Measurements from ENCODE around the gene FRAS1. TPM values are rescaled to one million over a fixed set of nuclear protein-coding genes. Genes with fewer than 3 reads are reported as not detected.
A peak's percentile ranks its signal among the peaks of the same experiment; 100 is the strongest.

The FRAS1 gene
- total and polyA plus RNA-seq, 3 experiments from 2014 or later: not detected

DNA sequence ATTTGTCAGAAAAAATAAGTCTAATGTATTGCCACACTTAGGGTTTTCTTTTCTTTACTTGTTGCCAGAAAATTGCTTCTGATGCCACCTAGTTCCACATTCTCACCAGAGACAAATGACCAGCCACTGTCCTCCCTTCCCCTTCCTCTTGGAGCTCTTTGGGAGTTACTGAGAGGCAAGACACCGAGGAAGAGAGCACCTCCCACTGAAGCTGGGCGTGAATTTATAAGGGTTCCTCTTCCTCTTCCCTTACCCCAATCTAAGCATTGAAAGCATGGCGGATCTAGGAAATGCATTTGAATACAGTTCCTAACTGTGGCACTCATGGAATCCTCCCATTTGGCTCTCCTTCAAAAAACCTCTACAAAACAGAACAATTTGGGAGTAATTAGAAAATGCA is 524.5 kb downstream of the FRAS1 start:
- CTCF ChIA-PET: no interaction called here

DNA sequence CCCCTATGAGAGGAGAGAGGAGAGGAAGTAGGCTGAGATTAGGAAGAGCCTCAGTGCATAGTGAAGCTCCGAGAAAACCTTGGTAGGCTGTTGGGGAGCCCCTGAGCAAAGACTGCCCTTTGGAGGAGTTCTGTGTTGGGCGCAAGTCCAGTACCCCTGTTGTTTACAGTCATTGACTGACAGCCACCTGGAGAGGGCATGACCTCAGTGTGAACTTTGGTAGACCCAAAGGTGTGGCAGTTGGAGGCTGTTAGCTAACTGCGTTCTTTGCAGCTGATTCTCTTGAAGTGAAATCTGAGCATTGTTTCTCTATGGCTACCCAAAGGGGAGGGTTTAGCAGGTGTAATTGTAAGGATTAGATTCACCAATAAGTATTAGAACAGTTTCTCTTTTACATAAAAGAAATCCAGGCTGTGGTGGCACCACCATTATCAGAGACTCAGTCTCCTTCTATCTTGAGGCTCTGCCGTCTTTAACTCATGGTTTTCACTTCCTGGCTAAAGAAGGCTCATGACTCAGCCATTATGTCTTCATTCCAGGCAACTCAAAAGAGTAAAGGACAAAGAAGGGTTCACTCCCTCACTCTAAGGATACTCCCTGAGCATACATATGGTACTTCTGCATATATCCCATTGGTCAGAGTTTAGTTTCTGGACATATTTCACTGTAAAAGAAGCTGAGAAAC is 527.9 kb downstream of the FRAS1 start:
- Mint-ChIP-seq H3K4me3 (no peak overlapping the region), H3K4me1 (no peaks in the 10 kb centered on the region), H3K36me3 (no peaks in the 10 kb centered on the region), H3K27me3 (peaks cover 4 to 25% of the 10 kb centered on the region in 2 donors), H3K27ac (no peak overlapping the region), H3K9me3 (no peaks in the 10 kb centered on the region)
- ChIA-PET POLR2A (no interaction called here), CTCF (no interaction called here)
- Histone ChIP-seq H3K27me3 (ENCODE audit: insufficient read depth, low read length, poor library complexity, severe bottlenecking) (no peaks in the 10 kb centered on the region), H3K36me3 (ENCODE audit: insufficient read depth, low read length) (no peaks in the 10 kb centered on the region), H3K4me1 (ENCODE audit: insufficient read depth, low read length) (no peaks in the 10 kb centered on the region), H3K9me3 (ENCODE audit: low read length) (no peaks in the 10 kb centered on the region), H3K4me3 (ENCODE audit: low read length) (no peak overlapping the region), H3K27ac (ENCODE audit: low read depth, low read length) (no peak overlapping the region)
- DNase-seq: no peak

More for the DNA sequence above, 524.5 kb downstream of the FRAS1 start:
- Mint-ChIP-seq H3K27ac (no peak overlapping the region), H3K4me3 (no peak overlapping the region), H3K27me3 (peaks cover 4 to 23% of the 10 kb centered on the region in 2 donors), H3K4me1 (no peaks in the 10 kb centered on the region), H3K36me3 (no peaks in the 10 kb centered on the region), H3K9me3 (no peaks in the 10 kb centered on the region)
- no peak overlapping the region for H3K27ac ChIP-seq (ENCODE audit: low read depth, low read length)
- DNase-seq: no peak
- H3K9me3 ChIP-seq (ENCODE audit: low read length): no peaks in the 10 kb centered on the region
- no peaks in the 10 kb centered on the region for H3K27me3 ChIP-seq (ENCODE audit: insufficient read depth, low read length, poor library complexity, severe bottlenecking)
- H3K36me3 ChIP-seq (ENCODE audit: insufficient read depth, low read length): no peaks in the 10 kb centered on the region
- H3K4me1 ChIP-seq (ENCODE audit: insufficient read depth, low read length): no peaks in the 10 kb centered on the region
- POLR2A ChIA-PET: no interaction called here
- no peak overlapping the region for H3K4me3 ChIP-seq (ENCODE audit: low read length)

DNA sequence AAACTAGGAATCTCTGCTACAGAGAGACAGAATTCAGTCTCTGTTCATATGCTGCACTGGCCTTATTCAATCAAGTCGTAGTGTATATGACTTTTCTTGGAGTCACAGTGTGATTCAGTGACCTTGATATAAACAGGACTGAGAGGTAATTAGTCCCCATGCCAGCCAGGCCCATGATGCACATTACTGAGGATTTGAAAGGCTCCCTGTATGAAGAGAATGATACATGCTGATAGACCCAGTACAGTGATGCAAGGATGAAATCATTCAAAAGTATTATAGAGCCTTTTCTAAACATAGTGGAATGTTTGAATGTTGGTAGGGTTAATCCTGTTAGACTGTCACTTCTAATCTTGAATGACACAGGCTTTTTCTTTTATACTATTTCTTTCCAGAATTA is 528.5 kb downstream of the FRAS1 start:
- Mint-ChIP-seq H3K27ac (no peak overlapping the region), H3K9me3 (no peaks in the 10 kb centered on the region), H3K4me1 (no peaks in the 10 kb centered on the region), H3K36me3 (no peaks in the 10 kb centered on the region), H3K27me3 (peaks cover 1 to 25% of the 10 kb centered on the region in 2 donors), H3K4me3 (no peak overlapping the region)
- Histone ChIP-seq H3K4me3 (ENCODE audit: low read length) (no peak overlapping the region), H3K27ac (ENCODE audit: low read depth, low read length) (no peak overlapping the region), H3K27me3 (ENCODE audit: insufficient read depth, low read length, poor library complexity, severe bottlenecking) (no peaks in the 10 kb centered on the region), H3K36me3 (ENCODE audit: insufficient read depth, low read length) (no peaks in the 10 kb centered on the region), H3K4me1 (ENCODE audit: insufficient read depth, low read length) (no peaks in the 10 kb centered on the region), H3K9me3 (ENCODE audit: low read length) (no peaks in the 10 kb centered on the region)
- POLR2A ChIA-PET: no interaction called here
- DNase-seq: no peak
- CTCF ChIA-PET: no interaction called here

DNA sequence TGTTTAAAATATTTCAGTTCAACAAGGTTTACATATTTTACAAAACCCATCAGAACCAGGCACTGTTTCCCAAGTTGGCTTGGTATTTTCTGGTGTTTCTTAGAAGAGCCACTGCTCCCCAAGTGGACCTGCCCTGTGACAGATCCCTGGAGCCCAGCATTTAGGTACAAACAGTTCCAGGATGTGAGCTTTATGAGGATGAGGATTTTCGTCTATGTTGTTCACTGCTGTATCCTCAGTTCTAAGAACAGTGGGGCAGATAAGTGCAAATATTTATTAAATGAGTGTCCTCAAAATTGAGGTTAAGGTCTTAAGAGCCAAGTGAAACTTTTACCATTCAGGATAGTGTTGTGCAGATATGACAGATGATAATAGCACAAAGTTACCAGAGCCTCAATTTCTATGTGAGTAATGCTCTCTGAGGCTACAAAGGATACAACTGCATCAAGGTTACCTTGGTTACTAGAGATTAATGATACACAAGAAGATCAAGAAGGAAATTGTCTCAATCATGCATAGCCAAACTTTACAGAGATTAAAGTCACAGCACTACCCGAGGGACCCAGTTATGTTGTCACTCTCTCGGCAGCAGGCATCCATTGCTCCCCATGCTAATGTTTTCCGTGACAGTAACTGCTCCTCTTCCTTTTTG is 531.9 kb downstream of the FRAS1 start:
- ChIA-PET POLR2A (no interaction called here), CTCF (interaction anchor here (0.9 kb wide), 1 partner anchor 16 kb away, joined by 3 read pairs; no protein-coding TSS in a partner anchor)
- no peak overlapping the region for H3K27ac Mint-ChIP-seq
- no peaks in the 10 kb centered on the region for H3K4me1 ChIP-seq (ENCODE audit: insufficient read depth, low read length)
- DNase-seq: no peak
- H3K4me1 Mint-ChIP-seq: no peaks in the 10 kb centered on the region
- H3K36me3 ChIP-seq (ENCODE audit: insufficient read depth, low read length): no peaks in the 10 kb centered on the region
- no peak overlapping the region for H3K4me3 Mint-ChIP-seq
- no peaks in the 10 kb centered on the region for H3K9me3 ChIP-seq (ENCODE audit: low read length)
- H3K4me3 ChIP-seq (ENCODE audit: low read length): no peak overlapping the region
- H3K9me3 Mint-ChIP-seq: no peaks in the 10 kb centered on the region
- peaks cover 0 to 13% of the 10 kb centered on the region in 2 donors for H3K27me3 Mint-ChIP-seq
- no peaks in the 10 kb centered on the region for H3K27me3 ChIP-seq (ENCODE audit: insufficient read depth, low read length, poor library complexity, severe bottlenecking)
- H3K27ac ChIP-seq (ENCODE audit: low read depth, low read length): no peak overlapping the region
- no peaks in the 10 kb centered on the region for H3K36me3 Mint-ChIP-seq

DNA sequence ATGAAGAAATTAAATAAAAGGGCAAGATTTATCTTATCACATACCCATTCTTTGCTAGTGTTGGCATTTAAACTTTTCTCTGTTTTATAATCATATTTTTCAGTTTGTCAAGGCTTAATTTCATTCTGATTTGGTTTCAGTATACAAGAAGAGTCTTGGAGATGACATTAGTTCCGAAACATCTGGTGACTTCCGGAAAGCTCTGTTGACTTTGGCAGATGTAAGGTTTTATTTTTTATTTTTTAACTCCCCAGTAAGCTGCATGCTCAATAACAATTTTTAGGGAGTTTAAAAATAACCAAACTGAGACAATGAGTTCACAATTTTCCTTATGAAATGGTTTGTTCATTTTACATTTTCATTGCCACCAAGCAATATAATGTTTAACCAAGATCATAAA is 534.3 kb downstream of the FRAS1 start:
- Histone ChIP-seq H3K4me1 (ENCODE audit: insufficient read depth, low read length) (no peaks in the 10 kb centered on the region), H3K9me3 (ENCODE audit: low read length) (no peaks in the 10 kb centered on the region), H3K36me3 (ENCODE audit: insufficient read depth, low read length) (no peaks in the 10 kb centered on the region), H3K4me3 (ENCODE audit: low read length) (no peak overlapping the region), H3K27ac (ENCODE audit: low read depth, low read length) (no peak overlapping the region), H3K27me3 (ENCODE audit: insufficient read depth, low read length, poor library complexity, severe bottlenecking) (no peaks in the 10 kb centered on the region)
- Mint-ChIP-seq H3K4me1 (no peaks in the 10 kb centered on the region), H3K27ac (no peak overlapping the region), H3K9me3 (no peaks in the 10 kb centered on the region), H3K4me3 (no peak overlapping the region), H3K36me3 (no peaks in the 10 kb centered on the region), H3K27me3 (peaks cover 0 to 15% of the 10 kb centered on the region in 2 donors)
- ChIA-PET CTCF (no interaction called here), POLR2A (no interaction called here)
- DNase-seq: no peak

DNA sequence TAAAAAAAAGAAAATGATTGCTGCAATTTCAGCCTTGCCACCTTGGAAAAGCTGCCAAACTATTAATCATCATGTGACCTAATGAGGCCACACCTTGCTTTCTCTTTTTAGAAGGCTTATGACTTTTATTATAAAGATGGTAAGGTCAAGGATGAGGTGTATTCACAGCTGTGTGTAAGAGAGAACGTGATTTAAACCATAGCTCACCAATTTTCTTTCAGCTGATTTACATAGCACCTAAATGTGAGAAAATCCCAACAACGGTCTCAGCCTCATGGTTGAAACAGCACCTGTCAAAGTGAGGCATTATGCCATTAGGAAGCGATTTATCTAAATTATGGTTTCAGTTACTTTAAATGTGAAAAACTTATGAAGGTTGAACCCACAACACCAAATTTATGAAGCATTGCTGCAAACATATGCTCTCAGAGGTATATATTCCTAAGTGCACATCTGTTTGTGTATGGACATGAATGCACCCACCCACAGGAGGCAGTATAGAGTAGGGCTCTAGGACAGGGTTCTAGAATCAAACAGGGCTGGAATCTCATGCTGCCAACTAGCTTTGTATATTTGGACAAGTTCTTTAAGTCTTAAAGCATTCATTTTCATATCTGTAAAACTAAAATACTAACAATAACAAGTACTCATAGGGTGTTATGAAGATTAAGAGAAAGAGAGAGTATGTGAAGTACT is 535.1 kb downstream of the FRAS1 start:
- ChIA-PET POLR2A (no interaction called here), CTCF (no interaction called here)
- Histone ChIP-seq H3K9me3 (ENCODE audit: low read length) (no peaks in the 10 kb centered on the region), H3K36me3 (ENCODE audit: insufficient read depth, low read length) (no peaks in the 10 kb centered on the region), H3K4me1 (ENCODE audit: insufficient read depth, low read length) (no peaks in the 10 kb centered on the region), H3K27ac (ENCODE audit: low read depth, low read length) (no peak overlapping the region), H3K4me3 (ENCODE audit: low read length) (no peak overlapping the region), H3K27me3 (ENCODE audit: insufficient read depth, low read length, poor library complexity, severe bottlenecking) (no peaks in the 10 kb centered on the region)
- H3K4me3 Mint-ChIP-seq: no peak overlapping the region
- no peak overlapping the region for H3K27ac Mint-ChIP-seq
- DNase-seq: peak in 1 of 5 donors; percentile 3
- peaks cover 0 to 15% of the 10 kb centered on the region in 2 donors for H3K27me3 Mint-ChIP-seq
- H3K36me3 Mint-ChIP-seq: no peaks in the 10 kb centered on the region
- H3K4me1 Mint-ChIP-seq: no peaks in the 10 kb centered on the region
- H3K9me3 Mint-ChIP-seq: no peaks in the 10 kb centered on the region

Other genes starting within 250 kb of the FRAS1 start
- 100 to 1,000 TPM in 1 of 2 experiments, 10 to 100 TPM in 1; 96.5 to 100 TPM for gene CNOT6L, start 238.0 kb upstream of the FRAS1 start, total RNA-seq
- 45.2 TPM for gene CNOT6L, start 238.0 kb upstream of the FRAS1 start, polyA plus RNA-seq
- gene MRPL1, start 194.5 kb upstream of the FRAS1 start, total RNA-seq: 10 to 100 TPM; 88.4 to 93.8 TPM
- gene MRPL1, start 194.5 kb upstream of the FRAS1 start, polyA plus RNA-seq: 26.5 TPM